ENCODE data around the gene SLC9A3. TPM values are rescaled to one million over a fixed set of nuclear protein-coding genes. Genes with fewer than 3 reads are reported as not detected.

SLC9A3 gene
- total RNA-seq, 1 donor from 2014 or later: 3.9 TPM

DNA sequence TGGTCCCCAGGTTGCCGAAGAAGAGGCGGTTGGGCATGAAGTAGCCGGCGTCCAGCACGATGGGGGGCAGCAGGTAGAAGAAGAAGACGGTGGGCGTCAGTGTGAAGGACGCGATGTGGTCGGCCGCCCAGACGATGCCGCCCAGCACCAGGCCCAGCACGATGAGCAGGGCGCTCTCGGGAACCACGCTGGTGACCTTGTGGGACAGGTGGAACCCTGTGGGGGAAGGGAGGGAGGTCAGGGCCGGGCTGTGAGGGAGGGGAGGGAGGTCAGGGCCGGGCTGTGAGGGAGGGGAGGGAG is 32.4 kb downstream of the SLC9A3 start:
- intact Hi-C loops (cut with DNase I): no loop called here
- H3K27me3 ChIP-seq: no peaks in the 10 kb centered on the region

DNA sequence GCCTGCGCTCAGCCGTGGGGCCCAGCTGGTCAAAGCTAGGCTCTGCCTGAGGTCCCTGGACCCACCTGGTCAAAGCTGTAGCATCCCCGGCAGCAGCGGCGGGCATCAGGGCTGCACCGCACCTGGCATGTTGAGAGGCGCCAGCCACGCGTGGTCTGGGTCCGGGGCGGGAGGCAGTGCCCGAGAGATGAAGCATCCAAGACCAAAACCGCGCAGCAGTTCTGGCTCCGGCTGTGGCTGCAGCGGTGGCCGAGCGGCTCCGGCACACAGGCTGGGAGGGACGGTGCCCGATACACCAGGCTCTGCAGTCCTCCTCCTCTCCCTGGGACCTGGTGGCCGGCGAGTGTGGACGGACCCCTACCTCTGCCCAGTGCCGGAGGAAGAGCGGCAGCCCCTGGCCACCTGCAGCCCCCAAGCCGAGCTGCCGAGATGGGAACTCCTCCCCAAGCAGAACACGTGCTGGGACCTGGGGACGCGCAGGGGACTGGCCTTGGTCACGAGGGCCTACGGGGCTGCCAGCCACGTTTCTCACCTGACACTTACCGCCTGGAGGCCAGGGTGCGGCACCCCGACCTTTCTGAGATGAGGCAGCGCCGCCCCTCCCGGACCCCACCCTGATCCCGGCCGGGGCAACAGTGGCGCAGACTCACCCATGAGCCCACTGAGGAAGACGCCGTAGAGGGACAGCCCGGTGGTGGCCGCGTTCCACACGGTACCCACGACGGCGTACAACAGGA is 33.0 kb downstream of the SLC9A3 start:
- H3K27me3 ChIP-seq: no peaks in the 10 kb centered on the region

More for the DNA sequence above, 32.4 kb downstream of the SLC9A3 start:
- Histone ChIP-seq H3K27ac (no peak overlapping the region), H3K4me1 (no peaks in the 10 kb centered on the region), H3K36me3 (no peaks in the 10 kb centered on the region), H3K4me3 (no peak overlapping the region), H3K9me3 (no peaks in the 10 kb centered on the region)
- no peak for DNase-seq (ENCODE audit: extremely low spot score in 2 of 2)
- TF ChIP-seq POLR2AphosphoS5 (IDR thresholded peaks at IDR 0.05; ENCODE audit: insufficient read depth in 1 of 2, low read depth in 1 of 2) (no peak), POLR2A (IDR thresholded peaks at IDR 0.05) (no peak)
- TF ChIP-seq, protein P1, sequence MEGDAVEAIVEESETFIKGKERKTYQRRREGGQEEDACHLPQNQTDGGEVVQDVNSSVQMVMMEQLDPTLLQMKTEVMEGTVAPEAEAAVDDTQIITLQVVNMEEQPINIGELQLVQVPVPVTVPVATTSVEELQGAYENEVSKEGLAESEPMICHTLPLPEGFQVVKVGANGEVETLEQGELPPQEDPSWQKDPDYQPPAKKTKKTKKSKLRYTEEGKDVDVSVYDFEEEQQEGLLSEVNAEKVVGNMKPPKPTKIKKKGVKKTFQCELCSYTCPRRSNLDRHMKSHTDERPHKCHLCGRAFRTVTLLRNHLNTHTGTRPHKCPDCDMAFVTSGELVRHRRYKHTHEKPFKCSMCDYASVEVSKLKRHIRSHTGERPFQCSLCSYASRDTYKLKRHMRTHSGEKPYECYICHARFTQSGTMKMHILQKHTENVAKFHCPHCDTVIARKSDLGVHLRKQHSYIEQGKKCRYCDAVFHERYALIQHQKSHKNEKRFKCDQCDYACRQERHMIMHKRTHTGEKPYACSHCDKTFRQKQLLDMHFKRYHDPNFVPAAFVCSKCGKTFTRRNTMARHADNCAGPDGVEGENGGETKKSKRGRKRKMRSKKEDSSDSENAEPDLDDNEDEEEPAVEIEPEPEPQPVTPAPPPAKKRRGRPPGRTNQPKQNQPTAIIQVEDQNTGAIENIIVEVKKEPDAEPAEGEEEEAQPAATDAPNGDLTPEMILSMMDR (IDR thresholded peaks at IDR 0.05): no peak

DNA sequence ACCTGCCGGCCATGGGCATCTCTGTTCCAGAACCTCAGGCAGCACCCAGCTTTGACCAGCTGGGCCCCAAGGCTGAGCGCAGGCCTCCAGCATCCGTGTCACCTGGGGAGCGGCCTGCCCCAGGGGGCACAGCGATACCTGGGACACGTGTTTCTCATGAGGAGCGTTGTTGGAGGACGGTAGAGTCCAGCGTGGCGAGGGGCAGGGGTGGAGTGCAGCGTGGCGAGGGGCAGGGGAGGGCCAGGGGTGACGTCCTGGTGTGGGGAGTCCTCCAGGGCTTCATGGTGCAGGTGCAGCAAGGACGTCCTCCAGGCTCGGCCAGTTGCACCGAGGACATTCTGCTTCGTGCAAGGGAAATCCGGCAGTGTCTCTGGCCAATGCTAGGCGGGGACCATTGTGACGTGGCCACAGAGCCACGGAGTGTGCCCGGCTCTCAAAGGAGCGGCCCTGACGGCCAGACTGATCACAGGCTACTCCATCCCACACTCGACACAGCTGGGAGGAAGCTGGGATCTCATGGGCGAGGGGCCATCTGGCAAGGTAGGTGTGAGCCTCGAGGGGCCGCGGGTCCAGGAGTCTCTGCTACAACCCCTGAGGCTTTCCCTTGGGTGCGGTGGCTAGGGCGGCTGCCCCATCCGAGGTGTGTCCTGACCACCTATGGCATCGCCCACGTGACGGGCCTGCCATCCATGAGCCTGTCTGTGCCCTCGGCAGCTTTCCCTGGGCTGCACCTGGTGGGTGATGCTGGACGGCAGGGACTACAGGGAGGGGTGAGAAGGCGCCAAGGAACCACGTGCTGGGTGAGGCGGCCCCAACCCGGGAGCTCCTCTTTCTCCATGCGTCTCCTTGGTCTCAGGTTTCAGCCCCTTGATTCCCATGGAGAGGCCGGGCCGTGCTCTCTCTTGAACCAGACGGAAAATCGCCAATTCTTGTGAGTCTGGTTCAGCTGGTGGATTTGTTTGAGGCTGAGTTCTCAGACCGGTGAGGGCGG is 33.8 kb downstream of the SLC9A3 start:
- H3K27ac ChIP-seq: no peak overlapping the region
- no peaks in the 10 kb centered on the region for H3K9me3 ChIP-seq
- intact Hi-C loops (cut with DNase I): no loop called here
- no peak overlapping the region for H3K4me3 ChIP-seq
- no peaks in the 10 kb centered on the region for H3K4me1 ChIP-seq
- H3K36me3 ChIP-seq: no peaks in the 10 kb centered on the region
- TF ChIP-seq POLR2AphosphoS5 (IDR thresholded peaks at IDR 0.05; ENCODE audit: insufficient read depth in 1 of 2, low read depth in 1 of 2) (no peak), POLR2A (IDR thresholded peaks at IDR 0.05) (no peak)
- TF ChIP-seq, protein P1 (IDR thresholded peaks at IDR 0.05): no peak
- no peaks in the 10 kb centered on the region for H3K27me3 ChIP-seq
- DNase-seq (ENCODE audit: extremely low spot score in 2 of 2): no peak

More for the DNA sequence above, 33.0 kb downstream of the SLC9A3 start:
- no peaks in the 10 kb centered on the region for H3K36me3 ChIP-seq
- H3K4me1 ChIP-seq: no peaks in the 10 kb centered on the region
- intact Hi-C loops (cut with DNase I): no loop called here
- no peaks in the 10 kb centered on the region for H3K9me3 ChIP-seq
- H3K27ac ChIP-seq: no peak overlapping the region
- no peak overlapping the region for H3K4me3 ChIP-seq
- DNase-seq (ENCODE audit: extremely low spot score in 2 of 2): no peak
- TF ChIP-seq, protein P1 (IDR thresholded peaks at IDR 0.05): no peak
- TF ChIP-seq POLR2A (IDR thresholded peaks at IDR 0.05) (no peak), POLR2AphosphoS5 (IDR thresholded peaks at IDR 0.05; ENCODE audit: insufficient read depth in 1 of 2, low read depth in 1 of 2) (no peak)

DNA sequence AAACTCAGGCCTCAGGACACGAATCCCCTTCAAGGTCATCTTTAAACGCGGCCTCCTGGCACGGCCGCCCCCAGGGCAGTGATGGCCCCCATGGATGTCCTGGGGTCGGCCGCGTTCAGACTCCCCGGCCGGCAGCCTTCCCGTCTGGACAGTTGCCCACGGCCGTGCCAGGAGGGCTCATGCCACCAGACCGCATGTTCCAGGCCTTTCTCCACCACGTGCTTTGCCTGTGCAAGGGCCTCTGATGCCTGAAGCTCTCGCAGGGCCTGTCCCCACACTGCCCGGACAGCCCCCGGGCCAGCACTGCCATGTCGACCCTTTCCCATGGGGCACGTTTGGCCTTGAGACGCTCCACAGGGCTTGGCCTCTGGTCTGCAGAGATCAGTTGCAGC is 34.6 kb downstream of the SLC9A3 start:
- H3K4me1 ChIP-seq: no peaks in the 10 kb centered on the region
- H3K27me3 ChIP-seq: no peaks in the 10 kb centered on the region
- H3K36me3 ChIP-seq: no peaks in the 10 kb centered on the region
- no peak for DNase-seq (ENCODE audit: extremely low spot score in 2 of 2)
- no peak overlapping the region for H3K4me3 ChIP-seq
- intact Hi-C loops (cut with DNase I): no loop called here
- no peak overlapping the region for H3K27ac ChIP-seq
- no peaks in the 10 kb centered on the region for H3K9me3 ChIP-seq
- TF ChIP-seq POLR2AphosphoS5 (IDR thresholded peaks at IDR 0.05; ENCODE audit: insufficient read depth in 1 of 2, low read depth in 1 of 2): no peak
- TF ChIP-seq, protein P1 (IDR thresholded peaks at IDR 0.05): no peak
- TF ChIP-seq POLR2A (IDR thresholded peaks at IDR 0.05): no peak
